Stomach (tissue), 9 donors: ENCODE measurements around the gene GLRX2. TPM values are rescaled to one million over a fixed set of nuclear protein-coding genes. Genes with fewer than 3 reads are reported as not detected.
A peak's percentile ranks its signal among the peaks of the same experiment; 100 is the strongest.

Experiments used
- DNase-seq, 2 donors: peaks; one replicate each; pipeline versions ENCODE4 v3.0.0 to v3.0.0-alpha.2; 2013 to 2019
- H3K27ac ChIP-seq, 5 donors: fragments of 200-600 bp in 4 of 5; sonication (generic) in 4 of 5; one replicate each; pipeline ENCODE4 v1.5.1; 2013 to 2019; ENCODE audit warnings: mild to moderate bottlenecking in 1 of 5, moderate library complexity in 1 of 5
- H3K27me3 ChIP-seq, 3 donors: fragments of 200-600 bp; sonication (generic); one replicate each; pipeline ENCODE4 v1.5.1; 2017 to 2019; ENCODE audit warnings: mixed run types in 1 of 3
- H3K36me3 ChIP-seq, 4 donors: fragments of 200-600 bp; sonication (generic); 1 replicate in 3 of 4; 2 replicates in 1 of 4; pipeline ENCODE4 v1.5.1; 2016 to 2019
- H3K4me1 ChIP-seq, 4 donors: fragments of 200-600 bp; sonication (generic); one replicate each; pipeline ENCODE4 v1.5.1; 2016 to 2019
- H3K4me3 ChIP-seq, 4 donors: fragments of 200-600 bp; sonication (generic) in 3 of 4; one replicate each; pipeline ENCODE4 v1.5.1; 2016 to 2019; ENCODE audit warnings: mild to moderate bottlenecking in 1 of 4
- H3K9me3 ChIP-seq, 4 donors: fragments of 200-600 bp; sonication (generic); one replicate each; pipeline ENCODE4 v1.5.1; 2016 to 2019
- EP300 ChIP-seq: sonication (generic); formaldehyde crosslinking; IDR thresholded peaks from one replicate; pipeline ENCODE4 v1.6.1; 2017; ENCODE audit warnings: antibody characterized with exemption
- POLR2A ChIP-seq, 4 donors: fragments of 450-650 bp; IDR thresholded peaks; one replicate each; pipeline ENCODE4 v1.6.1; 2016; ENCODE audit warnings: antibody characterized with exemption in 4 of 4, control low read depth in 2 of 4, mild to moderate bottlenecking in 1 of 4, moderate library complexity in 1 of 4
- POLR2AphosphoS5 ChIP-seq, 3 donors: sonication (generic); formaldehyde crosslinking; IDR thresholded peaks; one replicate each; pipeline ENCODE4 v1.6.1; 2016; ENCODE audit warnings: antibody characterized with exemption in 3 of 3
- WGBS, 5 donors: extraction: QIAGEN DNeasy Blood & Tissue Kit in 3 of 5; methylation state at CpG; one replicate each; pipeline versions ENCODE4 v1.1.5 to v1.1.7; 2013 to 2018; 5-methylcytosine and 5-hydroxymethylcytosine counted together
- intact Hi-C: fragments of 100-400 bp; cut with DNase I; formaldehyde crosslinking; loops from one replicate; pipeline ENCODE4 v1.15.1; 2023; ENCODE audit warnings: low total_unique reads
- polyA plus RNA-seq, 3 donors: library from polyadenylated mRNA; stranded (reverse); fragments of 200-250 nt; gene quantifications; one replicate each; pipeline ENCODE4 v1.2.3, GENCODE V29; 2013
- total RNA-seq, 5 donors: library from RNA; depleted of rRNA; stranded (reverse); fragments of >200 nt; gene quantifications; one replicate each; pipeline versions ENCODE4 v1.1.0 to v1.2.3, GENCODE V29; 2014 to 2016
- TF ChIP-seq, protein P1 (sequence below), 7 experiments: fragments of 450-650 bp in 4 of 7; fragments of 200-600 bp in 3 of 7; sonication (generic) in 3 of 7; IDR thresholded peaks; one replicate each; pipeline ENCODE4 v1.5.1; 2016 to 2019; ENCODE audit warnings: antibody characterized with exemption in 7 of 7, control low read depth in 2 of 7, mild to moderate bottlenecking in 1 of 7
- donor health status: healthy with polysubstance abuse.
- donor health status: Bipolar disorder and iron deficiency.
- donor health status: healthy.

GLRX2 gene
- total and polyA plus RNA-seq, 8 donors, result 1.2 to 18.7 (median 5.8) TPM

DNA sequence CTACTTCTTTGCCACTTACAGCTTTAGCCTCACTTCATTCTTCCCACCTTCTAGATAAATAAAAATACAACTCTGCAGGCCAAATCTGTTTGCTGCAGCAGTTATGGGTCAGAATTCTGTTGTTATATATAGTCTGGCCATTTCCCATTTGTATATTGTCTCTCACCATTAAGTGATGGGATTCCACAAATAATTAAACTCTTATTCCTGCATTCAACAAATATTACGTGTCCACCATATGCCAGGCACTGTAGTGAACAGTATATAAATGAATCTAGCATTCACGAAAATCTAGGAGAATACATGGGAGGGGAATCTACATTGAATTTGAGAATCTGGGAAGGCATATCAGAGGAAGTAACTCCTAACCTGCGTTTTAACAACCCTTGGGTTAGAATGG lies 5.7 kb upstream of the GLRX2 start:
- TF ChIP-seq, protein P1, sequence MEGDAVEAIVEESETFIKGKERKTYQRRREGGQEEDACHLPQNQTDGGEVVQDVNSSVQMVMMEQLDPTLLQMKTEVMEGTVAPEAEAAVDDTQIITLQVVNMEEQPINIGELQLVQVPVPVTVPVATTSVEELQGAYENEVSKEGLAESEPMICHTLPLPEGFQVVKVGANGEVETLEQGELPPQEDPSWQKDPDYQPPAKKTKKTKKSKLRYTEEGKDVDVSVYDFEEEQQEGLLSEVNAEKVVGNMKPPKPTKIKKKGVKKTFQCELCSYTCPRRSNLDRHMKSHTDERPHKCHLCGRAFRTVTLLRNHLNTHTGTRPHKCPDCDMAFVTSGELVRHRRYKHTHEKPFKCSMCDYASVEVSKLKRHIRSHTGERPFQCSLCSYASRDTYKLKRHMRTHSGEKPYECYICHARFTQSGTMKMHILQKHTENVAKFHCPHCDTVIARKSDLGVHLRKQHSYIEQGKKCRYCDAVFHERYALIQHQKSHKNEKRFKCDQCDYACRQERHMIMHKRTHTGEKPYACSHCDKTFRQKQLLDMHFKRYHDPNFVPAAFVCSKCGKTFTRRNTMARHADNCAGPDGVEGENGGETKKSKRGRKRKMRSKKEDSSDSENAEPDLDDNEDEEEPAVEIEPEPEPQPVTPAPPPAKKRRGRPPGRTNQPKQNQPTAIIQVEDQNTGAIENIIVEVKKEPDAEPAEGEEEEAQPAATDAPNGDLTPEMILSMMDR (IDR thresholded peaks at IDR 0.05), result no peak
- no peak for TF ChIP-seq POLR2AphosphoS5 (IDR thresholded peaks at IDR 0.05)
- TF ChIP-seq POLR2A (IDR thresholded peaks at IDR 0.05), result no peak
- whole genome bisulfite sequencing, 5 donors, result 81 to 93% (median 89%) methylated on average over 3 of the region's 3 CpGs
- intact Hi-C loops, result no loop called here

DNA sequence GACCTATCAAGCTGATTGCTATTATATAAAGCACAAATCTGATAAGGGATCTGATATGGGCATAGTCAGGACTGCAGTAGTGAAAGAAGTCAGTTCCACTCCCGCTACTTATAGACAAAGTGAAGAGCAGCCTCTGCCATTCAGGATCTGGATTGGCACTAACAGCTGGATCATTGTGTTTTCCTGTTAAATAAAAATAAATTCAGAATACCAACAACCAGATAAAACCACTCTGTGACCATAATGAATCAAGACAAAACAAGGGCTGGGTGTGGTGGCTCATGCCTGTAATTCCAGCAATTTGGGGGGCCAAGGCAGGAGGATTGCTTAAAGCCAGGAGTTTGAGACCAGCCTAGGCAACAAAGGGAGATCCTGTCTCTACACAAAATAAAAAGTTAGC lies 5.0 kb upstream of the GLRX2 start:
- WGBS, 5 donors, result 80 to 89% (median 86%) methylated on average over 1 of the region's 1 CpG
- intact Hi-C loops, result no loop called here
- no peaks in the 10 kb centered on the region for H3K27me3 ChIP-seq

More for the DNA sequence above, 5.7 kb upstream of the GLRX2 start:
- Histone ChIP-seq H3K4me3 (no peak overlapping the region), H3K36me3 (no peaks in the 10 kb centered on the region), H3K4me1 (peaks cover 0 to 17% (median 7%) of the 10 kb centered on the region in 4 donors), H3K9me3 (no peaks in the 10 kb centered on the region), H3K27me3 (no peaks in the 10 kb centered on the region), H3K27ac (peak overlapping the region in 4 of 5 donors; percentile 28 to 62 (median 50))
- no peak for DNase-seq

DNA sequence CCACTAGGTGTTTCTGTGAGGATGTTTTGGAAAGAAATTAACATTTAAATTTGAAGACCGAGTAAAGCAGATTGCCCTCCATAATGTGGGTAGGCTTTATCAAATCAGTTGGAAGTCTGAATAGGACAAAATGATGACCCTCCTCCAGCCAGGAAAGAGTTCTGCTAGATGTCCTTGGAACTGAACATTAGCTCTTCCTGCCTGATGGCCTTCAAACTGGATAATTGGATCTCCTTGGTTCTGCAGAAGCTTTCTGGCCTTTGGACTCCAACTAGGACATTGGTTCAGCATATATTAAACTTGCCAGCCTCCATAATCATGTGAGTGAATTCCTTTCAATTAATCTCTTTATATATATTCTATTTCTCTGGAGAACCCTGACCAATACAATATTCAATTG lies 4.4 kb upstream of the GLRX2 start:
- H3K36me3 ChIP-seq, result no peaks in the 10 kb centered on the region
- no peak overlapping the region for H3K4me3 ChIP-seq
- DNase-seq, result no peak
- H3K27ac ChIP-seq, result no peak overlapping the region
- TF ChIP-seq, protein P1 (IDR thresholded peaks at IDR 0.05), result no peak
- TF ChIP-seq POLR2AphosphoS5 (IDR thresholded peaks at IDR 0.05) (no peak), EP300 (no peak), POLR2A (IDR thresholded peaks at IDR 0.05) (no peak)
- H3K4me1 ChIP-seq, result peaks cover 0 to 20% (median 9%) of the 10 kb centered on the region in 4 donors
- 97 to 100% (median 98%) methylated on average over 1 of the region's 1 CpG for WGBS, 5 donors
- H3K27me3 ChIP-seq, result no peaks in the 10 kb centered on the region
- H3K9me3 ChIP-seq, result no peaks in the 10 kb centered on the region
- intact Hi-C loops, result loop anchor here (10.0 kb wide), 1 partner anchor 55 kb away; the partner anchor contains the start of genes RO60 and UCHL5

More for the DNA sequence above, 5.0 kb upstream of the GLRX2 start:
- H3K4me1 ChIP-seq, result peaks cover 0 to 20% (median 9%) of the 10 kb centered on the region in 4 donors
- DNase-seq, result no peak
- no peak overlapping the region for H3K4me3 ChIP-seq
- no peaks in the 10 kb centered on the region for H3K9me3 ChIP-seq
- TF ChIP-seq POLR2AphosphoS5 (IDR thresholded peaks at IDR 0.05) (no peak), POLR2A (IDR thresholded peaks at IDR 0.05) (no peak), EP300 (no peak)
- TF ChIP-seq, protein P1 (IDR thresholded peaks at IDR 0.05), result no peak
- H3K36me3 ChIP-seq, result no peaks in the 10 kb centered on the region
- H3K27ac ChIP-seq, result no peak overlapping the region

DNA sequence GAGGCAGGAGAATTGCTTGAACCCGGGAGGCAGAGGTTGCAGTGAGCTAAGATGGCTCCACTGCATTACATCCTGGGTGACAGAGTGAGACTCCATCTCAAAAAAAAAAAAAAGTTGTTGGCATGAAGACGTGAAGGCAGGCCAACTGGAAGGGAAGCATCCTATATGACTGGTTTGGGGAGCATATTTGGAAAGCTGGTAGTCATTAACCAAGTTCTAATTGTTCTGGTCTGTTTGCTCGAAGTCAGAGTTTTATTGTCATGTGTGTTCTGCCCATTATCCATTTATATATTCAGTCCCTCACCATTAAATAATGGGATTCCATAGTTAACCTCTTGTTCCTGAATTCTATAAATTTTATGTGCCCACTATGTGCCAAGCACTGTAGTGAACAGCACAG lies 3.3 kb upstream of the GLRX2 start:
- Histone ChIP-seq H3K27me3 (no peaks in the 10 kb centered on the region), H3K36me3 (no peaks in the 10 kb centered on the region), H3K4me3 (no peak overlapping the region), H3K9me3 (no peaks in the 10 kb centered on the region), H3K4me1 (peaks cover 9 to 29% (median 17%) of the 10 kb centered on the region in 4 donors), H3K27ac (no peak overlapping the region)
- TF ChIP-seq EP300 (no peak), POLR2A (IDR thresholded peaks at IDR 0.05) (no peak), POLR2AphosphoS5 (IDR thresholded peaks at IDR 0.05) (no peak)
- TF ChIP-seq, protein P1 (IDR thresholded peaks at IDR 0.05), result no peak
- intact Hi-C loops, result loop anchor here (10.0 kb wide), 1 partner anchor 54 kb away; the partner anchor contains the start of genes RO60 and UCHL5
- DNase-seq, result no peak
- 73 to 85% (median 82%) methylated on average over 3 of the region's 3 CpGs for WGBS, 5 donors
